Gastroesophageal sphincter (tissue), 3 donors: ENCODE measurements around the gene AUTS2.

Source experiments
- POLR2A ChIP-seq, 2 donors: fragments of 450-650 bp; IDR thresholded peaks; one replicate each; pipeline ENCODE4 v1.6.1; 2017; ENCODE audit warnings: antibody characterized with exemption in 2 of 2, mild to moderate bottlenecking in 2 of 2, moderate library complexity in 1 of 2
- TF ChIP-seq, protein P1 (sequence below), 4 experiments: fragments of 200-600 bp in 2 of 4; fragments of 450-650 bp in 2 of 4; sonication (generic) in 1 of 4; IDR thresholded peaks; one replicate each; pipeline ENCODE4 v1.5.1; 2017 to 2019; ENCODE audit warnings: antibody characterized with exemption in 4 of 4, mild to moderate bottlenecking in 2 of 4, moderate library complexity in 2 of 4

GRCh38 chr7:70457883-70458680, 859.8 kb downstream of the AUTS2 start:
- TF ChIP-seq, protein P1, sequence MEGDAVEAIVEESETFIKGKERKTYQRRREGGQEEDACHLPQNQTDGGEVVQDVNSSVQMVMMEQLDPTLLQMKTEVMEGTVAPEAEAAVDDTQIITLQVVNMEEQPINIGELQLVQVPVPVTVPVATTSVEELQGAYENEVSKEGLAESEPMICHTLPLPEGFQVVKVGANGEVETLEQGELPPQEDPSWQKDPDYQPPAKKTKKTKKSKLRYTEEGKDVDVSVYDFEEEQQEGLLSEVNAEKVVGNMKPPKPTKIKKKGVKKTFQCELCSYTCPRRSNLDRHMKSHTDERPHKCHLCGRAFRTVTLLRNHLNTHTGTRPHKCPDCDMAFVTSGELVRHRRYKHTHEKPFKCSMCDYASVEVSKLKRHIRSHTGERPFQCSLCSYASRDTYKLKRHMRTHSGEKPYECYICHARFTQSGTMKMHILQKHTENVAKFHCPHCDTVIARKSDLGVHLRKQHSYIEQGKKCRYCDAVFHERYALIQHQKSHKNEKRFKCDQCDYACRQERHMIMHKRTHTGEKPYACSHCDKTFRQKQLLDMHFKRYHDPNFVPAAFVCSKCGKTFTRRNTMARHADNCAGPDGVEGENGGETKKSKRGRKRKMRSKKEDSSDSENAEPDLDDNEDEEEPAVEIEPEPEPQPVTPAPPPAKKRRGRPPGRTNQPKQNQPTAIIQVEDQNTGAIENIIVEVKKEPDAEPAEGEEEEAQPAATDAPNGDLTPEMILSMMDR (IDR thresholded peaks at IDR 0.05), result no peak
- TF ChIP-seq POLR2A (IDR thresholded peaks at IDR 0.05), result no peak
